HT-29 (cell line): ENCODE data around the gene OLFML2B. TPM values are rescaled to one million over a fixed set of nuclear protein-coding genes. Genes with fewer than 3 reads are reported as not detected.

Experiments
- DNase-seq: peaks from one replicate; pipeline ENCODE4 v3.0.0-alpha.2; 2015; ENCODE audit warnings: low spot score
- total RNA-seq: library from RNA; depleted of rRNA; stranded (reverse); fragments of >200 nt; shearing (Covaris generic); gene quantifications from 2 replicates; pipeline ENCODE4 v1.2.3, GENCODE V29; 2014

OLFML2B gene
- total RNA-seq, 1 experiment from 2014 or later, result 0.66 TPM

- DNase-seq, result no peak
Observed at GRCh38 chr1:161981126-161981525, 42.5 kb downstream of the OLFML2B start.

GRCh38 chr1:161978011-161978790 is 45.5 kb downstream of the OLFML2B start:
- no peak for DNase-seq

GRCh38 chr1:161973924-161974845 is 49.5 kb downstream of the OLFML2B start:
- DNase-seq, result no peak

- no peak for DNase-seq
Observed at GRCh38 chr1:161972828-161973227, 50.8 kb downstream of the OLFML2B start.

DNA sequence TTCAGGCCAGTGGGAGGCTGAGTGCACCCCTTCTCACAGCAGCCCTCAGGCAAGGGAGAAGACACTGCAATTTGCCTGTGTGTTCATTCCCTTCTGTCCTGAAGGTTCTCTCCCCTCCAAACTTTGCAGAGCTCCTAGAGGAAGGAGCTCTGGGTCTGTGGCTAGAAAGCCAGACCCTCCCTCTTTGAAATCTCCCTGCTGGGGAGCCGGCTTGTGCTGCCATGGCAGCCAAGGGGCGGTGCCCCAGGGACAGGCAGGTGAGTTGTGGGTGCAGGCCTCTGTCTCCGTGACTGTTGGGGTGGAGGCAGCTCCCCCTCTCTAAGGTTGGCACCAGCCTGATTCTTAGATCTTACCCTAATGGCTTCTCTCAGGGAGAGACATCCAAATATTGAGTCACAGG is 53.0 kb downstream of the OLFML2B start:
- no peak for DNase-seq

DNA sequence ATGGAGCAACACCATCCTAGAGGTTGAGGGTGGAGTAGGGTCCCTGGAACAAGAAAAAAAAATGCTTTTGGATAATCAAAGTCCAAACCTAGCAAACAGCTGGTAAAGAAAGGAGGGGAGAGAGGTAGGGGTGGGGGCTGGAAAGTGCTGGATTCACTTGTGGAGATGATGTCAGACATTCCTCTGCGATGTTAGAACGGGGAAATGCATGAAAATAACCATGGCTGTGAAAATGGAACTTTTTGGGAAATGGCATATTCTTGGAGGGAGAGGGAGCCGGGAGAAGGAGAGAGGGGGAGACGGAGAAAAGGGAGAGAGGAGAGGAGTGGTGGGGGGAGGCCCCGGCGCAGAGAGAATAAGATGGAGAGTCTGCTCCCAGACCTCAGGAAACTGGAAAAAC is 53.6 kb downstream of the OLFML2B start:
- no peak for DNase-seq

- DNase-seq, result no peak
Observed at GRCh38 chr1:161966067-161966466, 57.6 kb downstream of the OLFML2B start.

GRCh38 chr1:161962091-161962887 is 61.4 kb downstream of the OLFML2B start:
- no peak for DNase-seq

GRCh38 chr1:161958425-161958824 is 65.2 kb downstream of the OLFML2B start:
- DNase-seq, result no peak

- no peak for DNase-seq
Observed at GRCh38 chr1:161956930-161957329, 66.7 kb downstream of the OLFML2B start.

GRCh38 chr1:161956097-161956496 is 67.6 kb downstream of the OLFML2B start:
- no peak for DNase-seq

GRCh38 chr1:161955606-161956005 is 68.1 kb downstream of the OLFML2B start:
- no peak for DNase-seq

DNA sequence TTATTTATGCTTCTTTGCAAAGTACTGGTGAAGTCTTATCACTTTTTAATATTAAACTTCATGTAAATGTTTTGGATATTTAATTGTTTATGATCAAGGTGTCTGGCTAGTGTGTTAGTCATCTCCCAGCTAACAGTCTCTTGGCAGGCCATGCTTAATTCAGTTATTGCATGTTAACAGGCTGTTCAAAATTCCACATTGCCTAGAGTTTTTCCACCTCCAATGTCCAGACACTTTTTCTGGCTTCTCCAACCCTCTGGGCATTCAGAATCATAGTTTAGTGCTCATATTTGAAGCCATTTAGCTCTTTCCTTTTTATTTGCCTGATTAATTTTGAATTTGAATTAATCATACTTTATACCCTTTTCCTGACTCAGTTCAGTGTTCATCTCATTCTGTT is 69.2 kb downstream of the OLFML2B start:
- DNase-seq, result no peak

DNA sequence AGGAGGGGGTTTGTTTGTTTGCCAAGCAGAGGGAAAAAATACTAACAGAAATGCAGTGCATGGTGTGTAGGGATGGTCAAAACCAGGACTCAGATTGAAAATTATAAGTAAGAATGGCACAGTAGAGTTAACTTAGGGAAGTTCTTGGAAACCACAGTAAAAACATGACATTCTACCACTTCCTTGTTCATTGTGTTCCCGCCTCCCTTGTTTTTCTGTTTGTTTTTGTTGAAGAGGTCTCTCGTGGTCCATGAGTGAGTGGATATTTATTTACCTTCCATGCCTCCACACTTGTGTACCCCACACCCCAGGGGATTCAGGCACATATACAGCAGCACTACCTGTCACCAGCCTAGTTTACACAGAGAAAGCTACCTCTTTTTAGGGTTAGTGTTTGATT is 69.6 kb downstream of the OLFML2B start:
- DNase-seq, result no peak

- DNase-seq, result no peak
Observed at GRCh38 chr1:161953256-161953920, 70.3 kb downstream of the OLFML2B start.

- no peak for DNase-seq
Observed at GRCh38 chr1:161952607-161953172, 71.0 kb downstream of the OLFML2B start.

DNA sequence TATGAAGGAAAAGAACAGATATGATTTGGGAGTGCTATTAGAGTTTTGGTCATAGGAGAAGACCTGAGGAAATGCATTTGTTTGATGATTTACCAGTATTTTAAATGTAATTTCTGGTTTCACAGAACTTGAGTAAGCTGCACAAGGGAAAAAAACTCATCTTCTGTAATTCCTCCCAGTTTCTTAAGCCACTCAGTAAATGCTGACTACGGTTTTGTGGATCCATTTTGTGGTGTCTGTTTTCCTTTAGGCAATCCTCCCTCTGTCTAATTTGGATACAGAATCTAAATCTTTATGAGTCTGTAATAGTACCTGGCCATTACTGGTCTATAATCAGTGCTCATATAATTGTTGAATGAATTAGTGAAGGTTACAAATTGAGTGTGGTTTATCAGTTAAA is 72.0 kb downstream of the OLFML2B start:
- no peak for DNase-seq

DNA sequence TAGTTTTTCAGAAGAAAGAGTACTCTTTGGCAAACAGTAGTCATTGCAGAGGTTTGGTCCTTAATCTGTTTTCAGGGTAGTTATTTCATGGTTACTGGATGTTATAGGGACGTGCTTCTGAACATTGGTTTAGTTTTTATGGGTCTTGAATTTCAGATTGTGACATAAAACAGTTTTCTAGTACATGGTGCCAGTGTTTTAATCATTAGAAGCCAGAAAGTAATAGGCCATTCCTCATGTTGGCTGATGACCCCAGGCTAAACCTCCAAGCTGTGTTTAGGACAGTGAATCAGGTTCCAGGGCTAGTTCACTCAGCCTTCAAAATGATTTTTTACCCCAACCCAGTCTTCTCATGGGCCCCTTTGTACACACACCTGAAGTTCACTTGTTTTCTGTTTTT is 73.3 kb downstream of the OLFML2B start:
- DNase-seq, result no peak

DNA sequence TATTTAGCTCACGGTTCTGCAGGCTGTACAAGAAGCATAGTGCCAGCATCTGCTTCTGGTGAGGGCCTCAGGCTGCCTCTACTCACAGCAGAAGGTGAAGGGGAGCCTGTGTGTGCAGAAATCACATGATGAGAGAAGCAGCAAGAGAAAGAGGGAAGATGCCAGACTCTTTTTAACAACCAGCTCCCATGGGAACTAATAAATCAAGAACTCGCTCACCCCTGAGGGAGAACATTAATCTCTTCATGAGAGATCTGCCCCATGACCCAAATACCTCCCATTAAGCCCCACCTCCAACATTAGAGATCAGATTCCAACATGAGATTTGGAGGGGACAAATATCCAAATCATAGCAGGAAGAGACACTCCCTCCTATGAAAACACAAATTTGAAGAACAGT is 74.1 kb downstream of the OLFML2B start:
- DNase-seq, result no peak

GRCh38 chr1:161948435-161948834 is 75.2 kb downstream of the OLFML2B start:
- no peak for DNase-seq
